GM04503 (cell line): Measurements from ENCODE around the gene MGMT.

ENCODE experiments used
- DNase-seq: peaks from one replicate; pipeline ENCODE4 v3.0.0-alpha.2; 2012; ENCODE audit warnings: low read depth

Gene MGMT

DNA sequence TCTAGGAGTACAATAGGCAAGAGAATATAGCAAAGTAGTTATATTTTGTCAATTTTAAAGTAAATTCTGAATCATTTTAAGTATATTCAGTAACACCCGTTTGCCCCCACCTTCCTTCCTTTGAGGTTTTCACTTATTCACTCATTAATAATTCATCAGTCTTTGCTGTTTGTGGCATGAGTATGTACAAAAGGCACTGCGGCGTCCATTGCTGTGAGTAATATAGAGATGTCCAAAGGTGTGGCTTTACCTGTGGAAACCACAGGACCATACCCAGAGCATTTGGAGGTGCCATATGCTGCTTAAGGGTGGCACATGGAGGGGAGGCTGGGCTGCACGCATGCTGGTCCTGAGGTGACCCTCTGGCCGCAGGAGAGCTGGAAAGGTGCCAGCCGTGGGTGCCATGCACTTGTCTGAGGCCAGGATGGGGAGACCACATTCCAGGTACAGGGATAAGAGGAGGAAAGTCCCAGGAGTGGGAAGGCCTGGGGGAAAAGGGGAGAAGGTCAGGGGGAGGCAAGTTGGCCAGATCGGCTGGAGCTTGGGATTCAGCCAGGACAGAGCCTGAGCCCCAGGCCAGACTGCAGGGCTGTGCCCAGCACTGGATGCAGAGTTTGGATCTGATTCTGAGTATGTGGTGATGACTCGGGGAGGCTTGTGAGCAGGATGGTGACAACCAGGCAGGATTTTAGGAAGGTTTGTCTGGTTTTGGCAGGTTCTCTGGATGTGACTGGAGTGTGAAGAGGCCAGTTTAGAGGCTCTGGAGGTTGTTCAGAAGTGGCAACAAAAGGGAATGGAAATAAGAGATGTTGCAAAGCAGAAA lies 223.4 kb downstream of the MGMT start:
- no peak for DNase-seq

DNA sequence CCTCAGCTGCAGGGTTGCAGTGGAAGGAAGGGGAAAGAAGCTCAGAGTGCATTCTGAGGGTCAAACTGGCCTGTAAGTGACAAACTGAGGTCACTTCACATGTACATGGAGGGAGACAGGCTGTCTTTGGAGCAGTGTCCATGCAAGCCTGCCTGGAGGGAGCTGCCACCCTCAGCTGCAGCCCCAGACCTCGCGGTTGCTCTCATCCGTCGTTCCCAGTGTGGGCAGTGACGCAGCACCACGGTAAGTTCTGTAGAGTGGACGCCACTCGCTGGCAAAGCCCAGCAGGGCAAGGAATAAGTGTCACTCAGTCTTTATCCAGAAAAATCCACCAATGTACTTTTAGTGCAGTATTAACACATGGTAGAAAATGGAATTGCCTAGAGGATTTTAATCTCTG lies 225.7 kb downstream of the MGMT start:
- no peak for DNase-seq

DNA sequence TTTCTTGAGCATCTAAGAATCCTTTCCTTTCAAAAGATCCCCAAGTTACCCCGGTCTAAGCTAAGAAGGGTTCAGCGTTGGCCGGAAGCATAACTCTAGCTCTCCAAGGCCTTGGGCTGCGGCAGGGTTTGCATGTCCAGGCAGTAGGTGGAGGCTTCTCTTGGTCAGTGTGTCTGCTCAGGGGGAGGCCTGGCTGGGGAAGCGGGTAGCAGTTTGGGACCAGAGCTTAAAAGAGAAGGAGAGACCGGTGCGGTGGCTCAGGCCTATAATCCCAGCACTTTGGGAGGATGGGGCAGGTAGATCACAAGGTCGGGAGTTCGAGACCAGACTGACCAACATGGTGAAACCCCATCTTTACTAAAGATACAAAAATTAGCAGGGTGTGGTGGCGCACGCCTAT lies 226.3 kb downstream of the MGMT start:
- no peak for DNase-seq

DNA sequence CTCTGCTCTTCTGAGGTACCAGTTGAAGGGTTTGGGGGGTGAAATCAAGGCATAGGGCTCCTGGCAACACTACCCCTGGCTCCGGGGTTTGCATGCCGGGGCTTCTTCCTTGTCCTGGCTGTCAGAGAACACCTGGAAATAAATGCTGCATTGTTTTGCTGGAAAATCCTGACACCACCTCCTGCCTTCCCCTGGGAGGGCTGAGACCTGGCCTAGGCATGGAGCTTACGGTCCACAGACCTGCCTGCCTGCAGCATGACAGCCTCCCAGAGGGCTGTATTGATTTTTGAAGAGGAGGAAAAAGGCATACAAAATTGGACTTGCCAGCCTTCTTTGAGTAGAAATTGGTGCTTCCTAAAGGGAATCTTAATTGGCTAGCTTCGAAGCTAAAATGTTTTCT lies 227.1 kb downstream of the MGMT start:
- DNase-seq, result no peak

DNA sequence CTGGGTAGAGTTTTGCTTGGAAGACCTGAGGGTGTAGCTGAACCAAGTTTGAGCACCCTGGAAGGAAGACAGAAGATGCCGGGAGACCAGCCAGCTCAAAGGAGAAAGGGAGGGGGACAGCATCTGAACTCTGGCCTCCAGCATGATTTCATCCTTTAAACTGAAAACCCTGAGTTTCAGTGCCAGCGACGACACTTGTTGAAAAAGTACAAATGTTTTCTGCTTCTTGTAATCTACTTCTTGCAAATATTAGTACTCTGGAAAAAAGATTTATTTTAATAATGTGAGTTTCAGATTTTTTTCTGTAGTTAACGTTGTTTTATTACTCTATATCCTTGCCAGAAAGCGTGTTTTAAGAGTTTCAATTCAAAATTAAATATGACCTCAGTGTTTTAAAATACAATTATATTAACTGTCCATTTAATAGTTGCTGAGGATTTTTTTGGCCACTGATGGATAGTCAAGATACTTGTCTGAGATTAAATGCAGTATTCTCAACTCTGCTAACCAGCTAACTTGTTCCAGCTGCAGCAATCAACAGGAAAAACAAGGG lies 227.7 kb downstream of the MGMT start:
- DNase-seq, result no peak

DNA sequence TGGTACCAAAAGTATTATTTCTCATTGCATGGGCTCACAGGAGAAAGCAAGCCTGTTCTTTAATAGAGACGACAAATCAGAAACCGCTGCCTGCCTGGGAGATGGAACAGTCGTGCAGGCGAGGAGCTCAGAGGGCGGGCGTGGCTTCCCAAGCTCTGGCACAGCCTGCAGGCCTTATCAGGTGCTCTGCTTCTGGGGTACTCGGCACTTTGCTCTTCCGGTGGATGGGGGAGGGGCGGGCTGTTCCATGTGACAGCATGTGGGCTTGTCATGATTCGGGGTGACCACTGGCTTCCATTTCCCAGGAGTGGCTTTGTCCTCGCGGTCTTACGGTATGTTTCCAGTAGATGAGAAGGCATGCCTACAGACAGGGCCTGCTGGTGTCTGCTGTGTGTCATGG lies 228.6 kb downstream of the MGMT start:
- DNase-seq, result no peak

DNA sequence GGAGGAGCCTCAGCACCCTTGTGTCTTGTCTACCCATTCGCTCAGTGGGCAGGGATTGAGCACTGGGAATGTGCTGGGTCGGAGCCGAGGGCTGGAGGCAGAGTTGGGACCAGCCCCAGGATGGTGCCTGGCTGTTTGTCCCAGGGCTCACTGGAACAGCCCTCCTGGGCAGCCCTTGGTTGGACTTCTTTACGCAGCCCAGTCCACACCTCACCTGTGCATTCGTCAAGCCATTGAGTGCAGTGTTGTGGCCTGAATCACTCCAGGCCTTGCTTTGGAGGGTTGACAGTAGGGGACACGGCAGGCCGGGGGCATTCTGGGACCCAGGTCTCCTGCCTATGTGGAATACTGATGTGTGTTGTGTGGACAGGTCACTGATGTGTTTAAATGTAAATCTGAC lies 229.6 kb downstream of the MGMT start:
- no peak for DNase-seq

DNA sequence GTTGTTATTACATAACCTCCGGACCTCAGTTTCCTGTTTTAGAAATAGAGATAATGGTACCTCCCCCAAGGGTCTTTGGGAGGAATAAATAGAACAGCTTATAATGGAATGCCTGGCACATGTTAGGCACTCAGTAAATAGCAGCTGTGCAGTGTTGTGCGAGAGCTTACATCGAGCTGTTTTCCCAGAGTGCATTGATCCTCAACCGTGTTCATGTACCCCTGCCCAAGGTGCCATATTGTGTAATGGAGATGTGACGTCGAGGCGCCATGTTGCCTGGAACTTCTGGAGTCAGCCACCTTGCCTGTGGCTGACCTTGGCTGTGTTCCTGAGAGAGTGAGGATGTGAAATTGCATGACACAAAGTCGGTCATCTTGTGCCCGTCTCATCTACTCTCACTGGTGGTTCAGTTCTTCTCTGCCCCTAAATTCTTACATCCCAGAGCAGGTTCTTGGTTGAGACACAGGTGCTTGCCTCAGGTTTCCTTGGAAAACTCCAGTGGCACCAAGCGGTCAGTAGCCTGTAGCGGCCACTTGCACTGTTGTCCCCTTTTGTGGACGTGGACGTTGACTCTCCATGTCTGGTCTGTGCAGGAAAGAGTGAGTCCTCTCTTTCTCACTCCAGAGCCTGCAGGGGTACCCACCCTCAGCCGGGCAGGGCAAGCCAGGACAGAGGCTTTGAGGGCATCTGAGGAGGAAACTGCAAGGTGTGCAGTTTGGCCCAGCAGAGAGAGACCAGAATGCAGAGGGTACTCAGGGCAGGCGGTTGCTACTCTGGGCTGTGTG lies 230.6 kb downstream of the MGMT start:
- no peak for DNase-seq

DNA sequence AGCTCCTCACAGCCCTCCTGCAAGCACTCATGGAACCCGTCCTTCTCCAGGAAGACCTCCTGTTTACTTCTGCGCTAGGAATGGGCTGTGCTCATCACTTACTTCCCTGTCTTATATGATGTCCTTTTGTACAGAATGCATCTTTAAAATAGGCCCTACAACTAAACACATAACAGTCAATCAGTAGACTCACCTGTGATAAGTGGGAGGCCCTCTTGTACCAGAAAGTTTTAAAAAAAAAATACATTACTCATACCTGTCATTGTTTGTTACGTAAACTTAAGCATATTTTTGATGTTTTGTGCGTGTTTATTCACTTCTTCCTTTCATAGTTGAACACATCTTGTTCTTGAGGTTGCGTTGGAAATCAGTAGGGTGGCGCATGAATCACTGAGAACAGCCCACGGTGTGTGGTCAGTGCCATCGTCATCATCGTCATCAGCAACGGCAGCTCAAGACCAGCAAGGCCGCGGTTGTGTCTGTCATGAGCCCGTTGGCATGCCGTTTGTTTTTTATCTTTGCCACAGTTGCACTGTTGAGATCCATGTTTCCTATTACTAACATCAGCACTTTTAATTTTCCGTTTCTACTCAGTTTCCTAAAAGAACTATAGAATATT lies 232.8 kb downstream of the MGMT start:
- DNase-seq, result no peak

DNA sequence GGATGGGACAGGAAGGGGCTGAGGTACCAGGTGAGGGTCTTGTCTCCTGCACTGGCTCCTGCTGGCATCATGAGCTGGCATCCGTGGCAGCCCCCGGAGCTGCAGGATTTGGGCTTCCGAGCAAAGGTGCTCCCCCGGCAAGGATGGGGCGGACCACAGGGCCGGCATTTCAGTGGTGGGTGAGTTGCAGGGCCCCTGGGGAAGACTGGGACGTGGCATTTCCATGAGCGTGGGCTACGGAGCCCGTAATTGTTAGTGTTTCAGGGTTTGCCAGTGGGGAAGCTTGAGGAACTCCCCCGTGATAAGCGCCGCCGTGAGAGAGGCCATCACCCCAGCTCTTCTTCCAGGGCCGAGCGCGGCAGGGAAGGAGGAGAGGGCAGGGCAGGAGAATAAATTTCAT lies 235.6 kb downstream of the MGMT start:
- DNase-seq, result no peak

DNA sequence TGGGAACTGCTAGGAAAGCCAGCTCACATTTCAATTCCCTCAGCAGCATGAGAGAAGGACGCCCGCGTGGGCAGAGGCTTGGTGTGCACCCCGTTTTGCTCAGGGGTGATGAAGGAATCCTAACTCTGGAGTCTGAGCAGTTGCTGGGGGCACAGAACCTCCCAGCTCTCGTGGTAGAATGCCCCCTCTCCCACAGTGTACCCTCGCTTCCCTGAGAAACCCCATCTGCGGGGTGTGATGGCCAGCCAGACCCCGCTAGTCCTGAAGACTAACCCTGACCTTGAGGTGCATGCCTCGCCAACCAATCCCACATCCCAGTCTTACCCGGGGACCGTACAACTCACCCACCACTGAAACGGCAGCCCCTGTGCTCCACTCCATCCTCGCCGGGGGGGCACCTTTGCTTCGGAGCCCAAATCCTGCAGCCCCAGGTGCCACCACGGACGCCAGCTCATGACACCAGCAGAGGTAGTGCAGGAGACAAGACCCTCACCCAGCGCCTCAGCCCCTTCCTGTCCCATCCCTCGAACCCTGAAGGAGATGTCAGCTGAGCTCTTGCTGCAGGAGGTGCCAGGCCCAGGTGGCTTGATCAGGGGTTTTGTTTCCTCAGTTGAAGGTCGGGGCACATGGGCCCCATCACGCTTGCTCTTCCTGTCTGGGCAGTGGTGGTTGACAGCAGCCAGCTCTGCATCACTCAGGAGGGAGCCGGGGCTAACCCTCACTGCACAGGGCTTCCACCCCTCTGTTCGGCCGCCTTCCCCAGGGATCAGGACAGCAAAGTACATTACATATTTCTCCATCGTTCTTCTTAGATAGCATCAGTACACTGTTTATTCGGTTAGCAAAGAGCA lies 236.5 kb downstream of the MGMT start:
- DNase-seq, result no peak

DNA sequence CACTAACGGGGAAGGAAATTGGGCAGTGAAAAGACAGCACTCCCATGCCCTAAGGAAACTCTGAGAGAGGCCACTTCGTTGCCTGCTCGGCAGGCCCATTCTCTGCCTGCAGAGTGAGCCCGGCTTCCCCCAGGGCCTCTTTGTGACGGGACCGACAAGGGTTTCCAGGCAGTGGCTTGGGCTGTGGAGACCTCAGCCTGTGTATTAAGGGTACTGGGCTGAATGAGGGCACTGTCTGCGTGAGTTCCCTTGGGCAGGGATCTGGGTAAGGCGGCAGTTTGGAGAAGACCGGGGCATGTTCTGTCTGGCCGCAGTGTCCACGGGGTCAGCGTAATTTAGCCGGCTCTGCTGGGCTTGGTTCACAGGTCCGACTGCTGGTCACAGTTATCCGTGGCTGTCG lies 237.2 kb downstream of the MGMT start:
- DNase-seq, result no peak

DNA sequence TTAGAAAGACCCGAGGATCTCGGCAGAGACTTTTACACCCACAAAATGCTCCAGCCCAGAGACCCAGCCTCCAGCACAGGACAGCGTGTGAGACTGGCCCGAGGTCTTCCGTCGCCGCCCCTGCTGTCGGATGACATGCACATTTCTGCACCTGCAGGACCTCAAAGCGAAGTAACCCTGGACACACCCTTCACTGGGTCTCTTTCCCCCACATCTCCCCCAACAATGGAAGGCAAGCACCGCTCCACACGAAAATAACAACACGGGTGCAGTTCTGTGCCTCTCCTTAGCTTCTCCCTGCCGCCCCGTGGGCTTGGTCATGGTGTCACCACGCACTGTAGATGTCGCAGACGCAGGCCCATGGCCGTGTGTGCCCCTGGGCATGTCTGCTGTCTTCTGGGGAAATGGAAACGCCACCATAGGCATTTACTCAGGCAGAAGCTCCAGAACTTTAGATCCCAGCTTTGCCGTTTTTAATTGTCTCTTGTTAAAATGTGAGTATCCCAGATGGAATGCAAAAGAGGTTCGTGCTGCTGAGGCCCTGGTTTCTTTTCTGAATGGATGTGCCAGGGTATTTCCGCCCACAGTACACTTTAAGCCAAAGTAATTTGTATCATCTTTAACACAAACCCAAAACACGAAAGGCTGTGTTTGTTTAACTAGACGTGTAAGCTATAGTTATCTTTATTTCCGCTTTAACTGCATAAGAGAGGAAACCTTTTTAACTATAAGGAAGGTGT lies 237.9 kb downstream of the MGMT start:
- peak; percentile 34 for DNase-seq

DNA sequence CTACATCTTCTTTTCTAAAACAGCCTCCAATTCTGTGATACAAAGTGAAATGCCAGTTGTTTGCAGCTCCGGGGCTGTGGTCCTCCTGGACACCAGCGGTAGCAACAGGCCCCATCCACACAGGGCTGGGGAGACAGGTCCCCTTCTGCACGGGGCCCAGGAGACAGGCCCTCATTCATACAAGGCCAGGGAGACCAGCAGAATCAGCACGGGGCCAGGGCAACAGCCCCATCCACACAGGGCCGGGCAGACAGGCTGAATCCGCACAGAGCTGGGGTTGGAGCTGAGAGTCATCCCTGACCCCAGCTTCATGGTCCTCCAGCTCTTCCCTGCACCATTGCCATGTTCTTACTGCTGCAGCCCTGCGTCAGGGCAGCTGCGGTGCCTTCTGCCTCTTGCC lies 238.6 kb downstream of the MGMT start:
- DNase-seq, result no peak

DNA sequence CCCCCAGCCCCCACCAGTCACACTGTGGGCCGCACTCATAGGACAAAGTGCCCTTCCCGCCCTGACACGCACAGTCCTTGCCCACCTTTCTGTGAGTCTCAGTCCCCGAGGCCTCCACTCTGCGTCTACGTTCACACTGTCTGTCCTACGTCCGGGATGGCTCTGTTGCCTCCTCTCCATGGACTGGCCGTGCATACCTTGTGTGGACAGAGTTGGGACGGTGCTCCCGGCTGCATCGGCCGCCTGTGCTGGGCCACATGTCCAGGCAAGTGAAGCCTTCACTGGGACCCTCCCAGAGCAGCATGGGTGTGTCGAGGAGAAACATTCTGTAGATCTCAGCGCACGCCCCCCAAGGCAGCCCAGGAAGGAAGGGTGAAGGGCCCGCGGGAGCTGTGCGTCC lies 239.0 kb downstream of the MGMT start:
- DNase-seq, result no peak

DNA sequence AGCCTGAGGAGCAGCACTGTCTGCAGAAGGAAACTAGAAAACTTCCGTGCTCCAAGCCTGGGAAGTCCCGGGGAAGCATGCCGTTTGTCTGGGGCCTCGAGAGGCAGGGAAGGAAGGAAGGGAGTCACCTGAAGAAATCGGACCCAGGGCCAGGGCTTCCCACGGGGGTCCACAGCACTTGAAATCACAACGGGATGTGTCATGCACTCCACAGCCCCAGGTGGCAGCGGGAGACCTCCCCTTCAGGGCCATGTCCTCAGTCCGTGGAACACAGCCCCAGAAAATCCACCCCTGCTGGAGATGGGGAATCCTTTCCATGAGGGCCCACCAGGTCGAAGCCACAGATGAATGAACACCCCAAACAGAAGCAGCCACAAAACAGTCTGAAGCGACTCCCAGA lies 239.5 kb downstream of the MGMT start:
- no peak for DNase-seq

DNA sequence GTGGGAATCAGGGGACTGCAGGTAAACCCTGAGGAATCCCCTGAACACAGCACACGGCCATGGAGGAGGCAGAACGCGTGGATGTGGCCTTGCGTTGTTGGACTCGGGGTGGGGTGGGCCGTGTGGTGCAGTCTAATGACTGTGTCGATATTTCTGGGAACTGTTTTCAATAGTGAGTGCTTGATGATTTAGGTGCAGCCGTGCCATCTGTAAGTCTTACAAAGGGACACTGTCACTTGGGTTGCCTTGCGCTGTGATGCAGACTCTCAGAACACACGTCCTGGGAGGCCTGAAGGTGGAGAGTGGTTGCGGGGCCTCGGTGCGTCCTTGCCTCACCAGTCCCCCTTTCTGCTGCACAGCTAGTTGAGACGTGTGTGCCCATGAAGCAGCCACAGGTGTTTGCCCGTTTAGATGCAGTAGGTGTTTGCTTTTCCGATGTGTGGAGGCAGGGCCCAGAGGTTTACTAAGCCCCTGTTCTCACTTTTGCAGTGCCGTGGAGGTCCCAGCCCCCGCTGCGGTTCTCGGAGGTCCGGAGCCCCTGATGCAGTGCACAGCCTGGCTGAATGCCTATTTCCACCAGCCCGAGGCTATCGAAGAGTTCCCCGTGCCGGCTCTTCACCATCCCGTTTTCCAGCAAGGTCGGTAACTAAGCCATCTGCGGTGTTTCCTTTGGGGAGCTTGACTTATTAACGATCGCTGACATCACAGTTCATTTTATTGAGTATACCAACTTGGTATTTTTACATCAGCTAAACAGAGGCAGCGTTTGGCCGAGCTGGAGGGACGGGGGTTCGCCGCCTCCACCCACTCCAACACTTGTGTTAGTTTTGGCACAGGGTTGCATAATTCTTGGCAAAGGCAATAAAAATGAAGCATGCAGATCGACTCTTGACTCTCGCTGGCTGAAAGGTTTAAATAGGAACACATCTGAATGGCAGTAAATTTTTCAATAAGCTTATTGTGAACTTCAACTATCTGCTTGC lies 240.7 kb downstream of the MGMT start:
- DNase-seq, result no peak

DNA sequence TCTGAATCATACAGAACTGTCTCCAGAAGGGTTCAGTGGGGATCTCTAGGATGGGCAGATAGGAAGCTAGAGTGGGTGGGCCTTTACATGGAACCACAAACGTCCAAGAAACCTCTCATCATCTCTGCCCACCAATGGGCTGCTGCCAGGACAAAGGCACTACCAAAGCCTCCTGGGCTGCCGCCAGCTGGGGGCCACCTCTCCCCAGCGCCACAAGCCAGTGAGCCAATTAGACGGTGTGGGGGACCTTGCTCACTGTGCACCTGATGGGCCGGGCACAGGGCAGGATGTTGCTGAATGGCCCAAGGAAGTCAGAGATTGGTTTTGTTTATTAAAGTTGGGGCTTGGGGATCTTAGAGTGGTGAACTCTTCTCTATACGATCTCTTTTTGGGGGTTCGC lies 242.1 kb downstream of the MGMT start:
- DNase-seq, result no peak

DNA sequence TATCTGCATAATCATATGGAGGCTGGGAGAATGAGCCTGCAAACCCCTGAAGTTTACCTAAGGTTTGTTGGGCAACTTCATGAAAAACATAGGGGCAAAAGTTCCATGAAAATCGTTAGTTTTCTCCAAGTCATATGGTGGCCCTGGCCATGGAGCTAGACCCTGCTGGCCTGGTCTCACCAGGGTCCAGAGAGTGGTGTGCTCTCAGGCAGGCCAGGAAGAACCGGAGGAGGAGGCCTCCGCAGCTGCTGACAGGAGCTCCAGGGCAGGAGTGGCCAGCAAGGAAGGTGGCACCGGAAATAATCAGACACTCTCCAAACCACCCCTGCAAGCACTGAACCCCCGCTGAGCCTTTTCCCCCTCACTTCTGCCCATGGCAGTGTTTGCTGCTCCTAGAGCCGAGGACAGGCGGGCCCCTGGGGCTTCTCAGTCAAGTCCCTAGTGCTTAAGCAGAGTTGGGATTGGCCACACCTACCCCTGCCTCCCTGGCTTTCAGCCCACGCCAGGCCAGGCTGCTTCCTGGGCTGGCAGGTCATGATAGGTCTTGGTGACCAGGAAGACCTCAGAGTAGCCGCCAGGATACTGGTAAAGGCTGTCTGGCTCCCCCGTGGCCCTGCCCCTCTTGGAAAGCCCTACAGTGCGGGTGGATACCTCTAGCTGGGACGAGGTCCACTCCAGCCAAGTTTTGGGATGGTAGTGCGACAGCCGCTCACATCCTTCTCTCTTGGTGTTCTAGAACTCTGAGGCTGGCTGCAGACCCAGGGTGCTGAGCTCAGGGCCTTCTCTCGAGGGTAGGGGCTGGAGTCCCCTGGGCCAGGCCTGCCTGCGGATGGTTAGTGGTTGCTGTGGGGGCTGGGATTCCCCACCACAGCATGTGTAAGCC lies 242.8 kb downstream of the MGMT start:
- DNase-seq, result no peak
